GM19372 (cell line): ENCODE measurements around the gene ABCG2.

Source experiments
- ATAC-seq: cut with Tn5 transposase; IDR thresholded peaks from one replicate; pipeline ENCODE4 v1.9.1; 2021; ENCODE audit warnings: mild to moderate bottlenecking, low read depth, moderate library complexity; ENCODE audit not compliant: unreplicated experiment

The ABCG2 gene

GRCh38 chr4:88077911-88078524 lies 80.4 kb downstream of the ABCG2 start:
- ATAC-seq = no peak

- no peak for ATAC-seq
Observed at GRCh38 chr4:88075336-88075735, 83.1 kb downstream of the ABCG2 start.

- ATAC-seq = no peak
Observed at GRCh38 chr4:88070031-88070430, 88.4 kb downstream of the ABCG2 start.

GRCh38 chr4:88064410-88064809 lies 94.0 kb downstream of the ABCG2 start:
- ATAC-seq = no peak

GRCh38 chr4:88063634-88064296 lies 94.7 kb downstream of the ABCG2 start:
- no peak for ATAC-seq

- no peak for ATAC-seq
Observed at GRCh38 chr4:88062843-88063242, 95.6 kb downstream of the ABCG2 start.

GRCh38 chr4:88062311-88062710 lies 96.1 kb downstream of the ABCG2 start:
- ATAC-seq = no peak

- no peak for ATAC-seq
Observed at GRCh38 chr4:88060431-88060830, 98.0 kb downstream of the ABCG2 start.

- ATAC-seq = no peak
Observed at GRCh38 chr4:88059766-88060165, 98.7 kb downstream of the ABCG2 start.

- no peak for ATAC-seq
Observed at GRCh38 chr4:88058295-88058694, 100.1 kb downstream of the ABCG2 start.

- ATAC-seq = peak; percentile 72
Observed at GRCh38 chr4:88054901-88055300, 103.5 kb downstream of the ABCG2 start.

- ATAC-seq = no peak
Observed at GRCh38 chr4:88054229-88054628, 104.2 kb downstream of the ABCG2 start.

GRCh38 chr4:88045021-88045420 lies 113.4 kb downstream of the ABCG2 start:
- no peak for ATAC-seq

- no peak for ATAC-seq
Observed at GRCh38 chr4:88043586-88044340, 114.7 kb downstream of the ABCG2 start.

- no peak for ATAC-seq
Observed at GRCh38 chr4:88043001-88043400, 115.4 kb downstream of the ABCG2 start.

- ATAC-seq = no peak
Observed at GRCh38 chr4:88041626-88042025, 116.8 kb downstream of the ABCG2 start.

- ATAC-seq = no peak
Observed at GRCh38 chr4:88040707-88041106, 117.7 kb downstream of the ABCG2 start.
